Transverse colon (tissue), 4 donors: ENCODE results near the gene INPPL1.

Source experiments
- CTCF ChIP-seq, 5 experiments: fragments of 200-600 bp in 3 of 5; fragments of 450-650 bp in 2 of 5; sonication (generic) in 3 of 5; IDR thresholded peaks; 1 replicate in 2 of 5; 2 replicates in 3 of 5; pipeline ENCODE4 v1.5.1; 2016 to 2017; ENCODE audit warnings: antibody characterized with exemption in 5 of 5, inconsistent platforms in 3 of 5, mild to moderate bottlenecking in 2 of 5, moderate library complexity in 1 of 5
- POLR2A ChIP-seq: fragments of 450-650 bp; IDR thresholded peaks from one replicate; pipeline ENCODE4 v1.6.1; 2016; ENCODE audit warnings: antibody characterized with exemption, mild to moderate bottlenecking, moderate library complexity
- POLR2AphosphoS5 ChIP-seq, 3 donors: sonication (generic); formaldehyde crosslinking; IDR thresholded peaks; one replicate each; pipeline ENCODE4 v1.6.1; 2016; ENCODE audit warnings: antibody characterized with exemption in 3 of 3

- TF ChIP-seq CTCF (IDR thresholded peaks at IDR 0.05) (no peak), POLR2A (no peak), POLR2AphosphoS5 (IDR thresholded peaks at IDR 0.05) (no peak)
These were observed 36.0 kb downstream of the INPPL1 start for GRCh38 chr11:72260574-72260973.
